ENCODE measurements around the gene TMEM239. TPM values are rescaled to one million over a fixed set of nuclear protein-coding genes. Genes with fewer than 3 reads are reported as not detected.

Gene TMEM239
- total and polyA plus RNA-seq, 5 donors, result not detected

- intact Hi-C loops (cut with DNase I), result no loop called here
- Histone ChIP-seq H3K27me3 (ENCODE audit: control insufficient read depth, insufficient read depth) (no peaks in the 10 kb centered on the region), H3K27ac (ENCODE audit: low read length) (no peak overlapping the region), H3K4me1 (ENCODE audit: control insufficient read depth, insufficient read depth, low read length) (no peaks in the 10 kb centered on the region), H3K9me3 (ENCODE audit: control insufficient read depth, low read length) (no peaks in the 10 kb centered on the region), H3K4me3 (ENCODE audit: low read length) (no peak overlapping the region)
- DNase-seq (no peak), ATAC-seq (no peak)
- WGBS, result 98% methylated on average over 1 of the region's 1 CpG
Observed at GRCh38 chr20:2814076-2814475, 2.1 kb upstream of the TMEM239 start.

DNA sequence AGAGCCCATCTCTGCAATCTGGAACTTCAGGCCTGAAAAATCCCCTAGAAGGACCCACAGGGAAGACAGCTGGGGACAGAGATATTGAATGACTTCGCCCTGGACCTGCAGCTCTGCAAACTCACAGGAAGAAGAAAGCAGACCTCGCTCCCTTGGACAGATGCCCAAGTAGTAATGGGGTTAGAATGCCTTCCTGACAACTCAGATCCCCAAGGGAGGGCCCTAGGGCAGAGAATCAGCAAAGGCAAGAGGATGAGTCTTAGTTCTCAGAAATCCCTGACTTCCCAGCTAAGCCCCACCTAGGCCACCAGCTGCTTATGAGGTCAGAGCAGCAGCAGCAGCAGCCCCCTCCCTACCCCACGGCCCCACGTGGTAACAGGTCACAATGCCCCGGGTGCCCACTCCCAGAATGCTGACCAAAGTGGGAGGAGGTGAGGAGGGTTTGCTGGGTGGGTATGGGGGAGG is 1.5 kb upstream of the TMEM239 start, which contains the start of gene C20orf141:
TSS of gene C20orf141 (plus strand) at position 401 of the 465 bp plus-strand sequence. CDS start 198 bp downstream, outside the sequence.
- ATAC-seq, result peak; percentile 11 to 49
- H3K9me3 ChIP-seq (ENCODE audit: control insufficient read depth, low read length), result no peaks in the 10 kb centered on the region
- intact Hi-C loops (cut with DNase I), result no loop called here
- no peak within 1 kb of the TSS for H3K4me3 ChIP-seq (ENCODE audit: low read length)
- H3K27me3 ChIP-seq (ENCODE audit: control insufficient read depth, insufficient read depth), result no peaks in the 10 kb centered on the region
- H3K27ac ChIP-seq (ENCODE audit: low read length), result no peak within 1 kb of the TSS
- no peak for DNase-seq
- H3K4me1 ChIP-seq (ENCODE audit: control insufficient read depth, insufficient read depth, low read length), result no peaks in the 10 kb centered on the region
- WGBS, result 25% methylated on average over 5 of the region's 5 CpGs

GRCh38 chr20:2815242-2815900 is 793 bp upstream of the TMEM239 start:
- peak in 1 of 2 donors; percentile 8 for ATAC-seq
- Histone ChIP-seq H3K4me1 (ENCODE audit: control insufficient read depth, insufficient read depth, low read length) (no peaks in the 10 kb centered on the region), H3K27me3 (ENCODE audit: control insufficient read depth, insufficient read depth) (no peaks in the 10 kb centered on the region), H3K27ac (ENCODE audit: low read length) (no peak overlapping the region), H3K4me3 (ENCODE audit: low read length) (no peak overlapping the region), H3K9me3 (ENCODE audit: control insufficient read depth, low read length) (no peaks in the 10 kb centered on the region)
- DNase-seq, result no peak
- intact Hi-C loops (cut with DNase I), result no loop called here
- WGBS, result 91% methylated on average over 8 of the region's 8 CpGs

GRCh38 chr20:2816583-2817340 is 598 bp downstream of the TMEM239 start:
- DNase-seq, result no peak
- H3K4me1 ChIP-seq (ENCODE audit: control insufficient read depth, insufficient read depth, low read length), result no peaks in the 10 kb centered on the region
- H3K27me3 ChIP-seq (ENCODE audit: control insufficient read depth, insufficient read depth), result no peaks in the 10 kb centered on the region
- H3K4me3 ChIP-seq (ENCODE audit: low read length), result no peak overlapping the region
- 80% methylated on average over 20 of the region's 20 CpGs for WGBS
- H3K9me3 ChIP-seq (ENCODE audit: control insufficient read depth, low read length), result no peaks in the 10 kb centered on the region
- no peak overlapping the region for H3K27ac ChIP-seq (ENCODE audit: low read length)
- intact Hi-C loops (cut with DNase I), result no loop called here
- ATAC-seq, result no peak

- intact Hi-C loops (cut with DNase I), result no loop called here
- Histone ChIP-seq H3K4me1 (ENCODE audit: control insufficient read depth, insufficient read depth, low read length) (no peaks in the 10 kb centered on the region), H3K4me3 (ENCODE audit: low read length) (no peak overlapping the region), H3K9me3 (ENCODE audit: control insufficient read depth, low read length) (no peaks in the 10 kb centered on the region), H3K27me3 (ENCODE audit: control insufficient read depth, insufficient read depth) (no peaks in the 10 kb centered on the region), H3K27ac (ENCODE audit: low read length) (no peak overlapping the region)
- 78% methylated on average over 2 of the region's 2 CpGs for WGBS
- no peak for ATAC-seq
- DNase-seq, result no peak
Observed at GRCh38 chr20:2817341-2817726, 1.2 kb downstream of the TMEM239 start.

DNA sequence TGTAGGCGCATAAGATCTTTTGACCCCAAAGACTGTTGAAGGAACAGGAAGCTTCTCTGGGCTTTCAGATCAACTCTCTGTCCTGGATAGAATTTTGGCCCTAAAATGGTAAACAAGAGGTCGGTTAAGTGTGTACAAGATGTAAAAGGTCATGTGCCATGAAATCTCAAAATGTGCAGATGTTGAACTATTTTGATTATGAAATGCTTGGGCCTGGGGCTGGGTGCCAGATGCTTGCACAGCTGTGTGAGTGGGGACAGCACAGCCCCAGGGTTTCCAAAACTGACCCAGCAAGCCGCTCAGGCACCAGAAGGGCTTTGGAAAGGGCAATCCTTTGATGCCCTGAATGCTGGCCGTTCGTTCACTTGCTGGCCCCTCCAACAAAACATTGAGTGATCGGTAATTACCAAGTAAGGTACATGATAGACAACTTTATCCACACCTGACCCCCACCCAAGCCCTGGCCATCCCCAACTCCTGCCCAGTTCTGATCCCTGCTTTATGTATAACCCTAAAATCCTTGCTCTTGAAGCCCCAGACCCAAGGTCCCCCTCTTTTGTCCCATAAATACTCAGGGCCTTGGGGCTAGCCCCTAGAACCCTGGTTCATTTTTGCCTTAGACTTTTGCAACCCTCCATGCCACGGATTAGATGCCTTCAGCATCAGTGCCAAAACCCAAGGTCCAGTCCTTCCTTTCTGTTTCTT is 1.9 kb downstream of the TMEM239 start:
- Histone ChIP-seq H3K27me3 (ENCODE audit: control insufficient read depth, insufficient read depth) (no peaks in the 10 kb centered on the region), H3K4me1 (ENCODE audit: control insufficient read depth, insufficient read depth, low read length) (no peaks in the 10 kb centered on the region), H3K27ac (ENCODE audit: low read length) (no peak overlapping the region), H3K9me3 (ENCODE audit: control insufficient read depth, low read length) (no peaks in the 10 kb centered on the region), H3K4me3 (ENCODE audit: low read length) (no peak overlapping the region)
- WGBS, result 73% methylated on average over 7 of the region's 7 CpGs
- ATAC-seq (peak; percentile 36 to 42), DNase-seq (peak; percentile 65 to 81 (median 81))
- intact Hi-C loops (cut with DNase I), result no loop called here

DNA sequence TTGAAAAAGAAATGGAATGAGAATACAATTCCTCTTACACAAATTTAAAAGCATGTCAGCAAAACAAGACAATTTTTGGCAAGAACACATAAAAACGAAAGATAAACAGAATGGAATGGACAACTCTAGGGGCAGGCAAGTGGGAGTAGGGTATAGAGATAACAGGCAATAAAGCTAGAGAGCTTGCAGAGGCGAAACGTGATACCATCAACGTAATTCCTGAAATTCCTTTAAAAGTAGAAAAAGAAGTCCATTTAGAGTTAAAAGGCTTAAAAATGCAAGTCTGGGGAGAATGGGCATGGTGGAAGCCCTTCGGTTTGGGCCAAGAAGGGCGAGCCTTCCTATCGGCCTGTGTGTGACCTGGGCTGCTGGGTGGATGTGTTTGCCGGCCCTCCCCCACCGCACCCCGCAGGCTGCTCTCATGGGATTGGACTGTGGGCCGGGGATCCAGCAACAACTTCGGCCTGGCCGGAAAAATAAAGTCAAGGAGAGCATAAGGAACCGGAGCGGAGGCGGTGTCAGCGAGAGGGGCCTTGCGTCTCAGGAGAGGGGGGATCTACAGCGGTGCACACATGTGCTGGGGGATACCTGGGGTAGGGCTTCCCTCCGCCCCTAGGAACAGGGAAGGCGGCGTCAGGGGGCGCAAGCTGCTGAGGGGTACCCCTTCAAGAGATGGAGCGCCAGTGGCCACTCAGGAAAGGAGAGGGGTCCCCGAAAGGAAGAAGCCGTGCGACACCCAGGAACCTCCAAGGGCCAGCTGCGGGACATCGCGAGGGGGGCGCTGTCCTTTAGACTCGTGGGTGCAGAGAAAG is 4.1 kb downstream of the TMEM239 start:
- WGBS, result 21% methylated on average over 32 of the region's 32 CpGs
- H3K4me1 ChIP-seq (ENCODE audit: control insufficient read depth, insufficient read depth, low read length), result no peaks in the 10 kb centered on the region
- no peak overlapping the region for H3K27ac ChIP-seq (ENCODE audit: low read length)
- peak; percentile 48 for ATAC-seq
- H3K4me3 ChIP-seq (ENCODE audit: low read length), result peak overlapping the region; percentile 17
- H3K9me3 ChIP-seq (ENCODE audit: control insufficient read depth, low read length), result no peaks in the 10 kb centered on the region
- H3K27me3 ChIP-seq (ENCODE audit: control insufficient read depth, insufficient read depth), result no peaks in the 10 kb centered on the region
- DNase-seq, result no peak
- intact Hi-C loops (cut with DNase I), result no loop called here

GRCh38 chr20:2820896-2821869 is 5.0 kb downstream of the TMEM239 start:
- DNase-seq (no peak), ATAC-seq (peak; percentile 26 to 38)
- H3K27me3 ChIP-seq (ENCODE audit: control insufficient read depth, insufficient read depth), result no peaks in the 10 kb centered on the region
- H3K27ac ChIP-seq (ENCODE audit: low read length), result no peak overlapping the region
- no peaks in the 10 kb centered on the region for H3K9me3 ChIP-seq (ENCODE audit: control insufficient read depth, low read length)
- no peaks in the 10 kb centered on the region for H3K4me1 ChIP-seq (ENCODE audit: control insufficient read depth, insufficient read depth, low read length)
- no peak overlapping the region for H3K4me3 ChIP-seq (ENCODE audit: low read length)
- intact Hi-C loops (cut with DNase I), result no loop called here
- 5% methylated on average over 68 of the region's 68 CpGs for WGBS

- WGBS, result 33% methylated on average over 5 of the region's 5 CpGs
- Histone ChIP-seq H3K27ac (ENCODE audit: low read length) (no peak overlapping the region), H3K4me3 (ENCODE audit: low read length) (no peak overlapping the region), H3K4me1 (ENCODE audit: control insufficient read depth, insufficient read depth, low read length) (no peaks in the 10 kb centered on the region), H3K9me3 (ENCODE audit: control insufficient read depth, low read length) (no peaks in the 10 kb centered on the region), H3K27me3 (ENCODE audit: control insufficient read depth, insufficient read depth) (no peaks in the 10 kb centered on the region)
- DNase-seq, result no peak
- intact Hi-C loops (cut with DNase I), result no loop called here
- ATAC-seq, result no peak
Observed at GRCh38 chr20:2822073-2822472, 5.9 kb downstream of the TMEM239 start.

- WGBS, result 85% methylated on average over 2 of the region's 2 CpGs
- no peaks in the 10 kb centered on the region for H3K9me3 ChIP-seq (ENCODE audit: control insufficient read depth, low read length)
- no peak overlapping the region for H3K4me3 ChIP-seq (ENCODE audit: low read length)
- ATAC-seq (no peak), DNase-seq (no peak)
- no peak overlapping the region for H3K27ac ChIP-seq (ENCODE audit: low read length)
- H3K27me3 ChIP-seq (ENCODE audit: control insufficient read depth, insufficient read depth), result no peaks in the 10 kb centered on the region
- no peaks in the 10 kb centered on the region for H3K4me1 ChIP-seq (ENCODE audit: control insufficient read depth, insufficient read depth, low read length)
- intact Hi-C loops (cut with DNase I), result no loop called here
Observed at GRCh38 chr20:2825761-2826160, 9.6 kb downstream of the TMEM239 start.

Measured in right cardiac atrium (tissue), 5 donors.